CD4-positive, alpha-beta T cell treated with Interleukin-15 for 1 hour (primary cell): ENCODE measurements around the gene POLR1D.

Experiments used
- DNase-seq: peaks from one replicate; pipeline ENCODE4 v3.0.0-alpha.2; 2020

The POLR1D gene

GRCh38 chr13:27641711-27642502, 20.2 kb downstream of the POLR1D start:
- no peak for DNase-seq

- DNase-seq = no peak
These were observed 21.8 kb downstream of the POLR1D start for GRCh38 chr13:27643334-27644132.

- DNase-seq = no peak
These were observed 22.6 kb downstream of the POLR1D start for GRCh38 chr13:27644302-27644701.

- DNase-seq = no peak
These were observed 28.6 kb downstream of the POLR1D start for GRCh38 chr13:27650312-27650711.

- DNase-seq = no peak
These were observed 32.4 kb downstream of the POLR1D start for GRCh38 chr13:27654059-27654458.

GRCh38 chr13:27654816-27655215, 33.1 kb downstream of the POLR1D start:
- no peak for DNase-seq

GRCh38 chr13:27657724-27658123, 36.0 kb downstream of the POLR1D start:
- no peak for DNase-seq

- no peak for DNase-seq
These were observed 36.9 kb downstream of the POLR1D start for GRCh38 chr13:27658546-27658945.

- no peak for DNase-seq
These were observed 37.6 kb downstream of the POLR1D start for GRCh38 chr13:27659145-27659865.

GRCh38 chr13:27660511-27660910, 38.8 kb downstream of the POLR1D start:
- DNase-seq = no peak

GRCh38 chr13:27661017-27661416, 39.3 kb downstream of the POLR1D start:
- no peak for DNase-seq

- DNase-seq = no peak
These were observed 41.2 kb downstream of the POLR1D start for GRCh38 chr13:27662738-27663470.

- DNase-seq = no peak
These were observed 42.3 kb downstream of the POLR1D start for GRCh38 chr13:27663947-27664346.

- DNase-seq = no peak
These were observed 43.6 kb downstream of the POLR1D start for GRCh38 chr13:27665333-27665732.

GRCh38 chr13:27665761-27666160, 44.1 kb downstream of the POLR1D start:
- no peak for DNase-seq

- DNase-seq = no peak
These were observed 45.3 kb downstream of the POLR1D start for GRCh38 chr13:27666951-27667350.

- no peak for DNase-seq
These were observed 46.3 kb downstream of the POLR1D start for GRCh38 chr13:27667946-27668345.

GRCh38 chr13:27670861-27671260, 49.2 kb downstream of the POLR1D start:
- no peak for DNase-seq

GRCh38 chr13:27672025-27672424, 50.3 kb downstream of the POLR1D start:
- no peak for DNase-seq
